Transverse colon (tissue), 4 donors: ENCODE data around the gene GRIN3B. TPM values are rescaled to one million over a fixed set of nuclear protein-coding genes. Genes with fewer than 3 reads are reported as not detected.
A peak's percentile ranks its signal among the peaks of the same experiment; 100 is the strongest.

Experiments used
- DNase-seq: peaks from one replicate; pipeline ENCODE4 v3.0.0-alpha.2; 2019
- H3K27ac ChIP-seq, 4 donors: fragments of 200-600 bp; sonication (generic); 2 replicates each; pipeline ENCODE4 v1.5.1; 2016 to 2018; ENCODE audit warnings: inconsistent platforms in 4 of 4
- H3K27me3 ChIP-seq: fragments of 200-600 bp; sonication (generic); 2 replicates; pipeline ENCODE4 v1.5.1; 2017; ENCODE audit warnings: inconsistent platforms
- H3K36me3 ChIP-seq, 4 donors: fragments of 200-600 bp; sonication (generic); 2 replicates each; pipeline ENCODE4 v1.5.1; 2017 to 2019; ENCODE audit warnings: inconsistent platforms in 4 of 4
- H3K4me1 ChIP-seq, 4 donors: fragments of 200-600 bp; sonication (generic); 2 replicates each; pipeline ENCODE4 v1.5.1; 2017 to 2020; ENCODE audit warnings: inconsistent platforms in 4 of 4
- H3K4me3 ChIP-seq, 4 donors: fragments of 200-600 bp; sonication (generic); 1 replicate in 1 of 4; 2 replicates in 3 of 4; pipeline versions ENCODE4 v1.5.1 to v1.6.1; 2017 to 2019; ENCODE audit warnings: inconsistent platforms in 4 of 4
- H3K9me3 ChIP-seq, 2 donors: fragments of 200-600 bp; sonication (generic); 2 replicates each; pipeline ENCODE4 v1.5.1; 2017 to 2019; ENCODE audit warnings: inconsistent platforms in 2 of 2
- CTCF ChIP-seq, 5 experiments: fragments of 200-600 bp in 3 of 5; fragments of 450-650 bp in 2 of 5; sonication (generic) in 3 of 5; IDR thresholded peaks; 1 replicate in 2 of 5; 2 replicates in 3 of 5; pipeline ENCODE4 v1.5.1; 2016 to 2017; ENCODE audit warnings: antibody characterized with exemption in 5 of 5, inconsistent platforms in 3 of 5, mild to moderate bottlenecking in 2 of 5, moderate library complexity in 1 of 5
- EP300 ChIP-seq: sonication (generic); formaldehyde crosslinking; IDR thresholded peaks from one replicate; pipeline ENCODE4 v1.6.1; 2017; ENCODE audit warnings: antibody characterized with exemption, low read depth
- POLR2A ChIP-seq: fragments of 450-650 bp; IDR thresholded peaks from one replicate; pipeline ENCODE4 v1.6.1; 2016; ENCODE audit warnings: antibody characterized with exemption, mild to moderate bottlenecking, moderate library complexity
- POLR2AphosphoS5 ChIP-seq, 3 donors: sonication (generic); formaldehyde crosslinking; IDR thresholded peaks; one replicate each; pipeline ENCODE4 v1.6.1; 2016; ENCODE audit warnings: antibody characterized with exemption in 3 of 3
- WGBS, 2 donors: methylation state at CpG; one replicate each; pipeline ENCODE4 v1.1.5; 2018; ENCODE audit warnings: low coverage in 1 of 2; 5-methylcytosine and 5-hydroxymethylcytosine counted together
- in situ Hi-C, 4 donors: fragments of 200-750 bp; cut with MboI; loops; one replicate each; pipeline versions ENCODE4 v1.15.0 to v1.15.1; 2017; ENCODE audit warnings: low sequenced_read_pairs in 3 of 4, low pct_ligation_motif_present in 1 of 4, low pct_unique_long_range_greater_than_20kb in 1 of 4
- intact Hi-C: fragments of 100-400 bp; cut with DNase I; formaldehyde crosslinking; loops from one replicate; pipeline ENCODE4 v1.15.1; 2023; ENCODE audit warnings: low total_unique reads
- total RNA-seq, 4 donors: library from RNA; depleted of rRNA; stranded (reverse); fragments of >200 nt; gene quantifications; one replicate each; pipeline ENCODE4 v1.1.0, GENCODE V29; 2016

Gene GRIN3B
- total RNA-seq, 4 donors from 2014 or later, result 1.6 TPM; not detected in 3

- peaks cover 40 to 52% (median 46%) of the 10 kb centered on the region in 4 donors for H3K4me1 ChIP-seq
- intact Hi-C loops, result no loop called here
- WGBS, 2 donors, result 52% methylated on average over 12 of the region's 12 CpGs; no CpG with 5 or more reads in 1 of the 2 donors
- in situ Hi-C loops, result no loop called here
- no peaks in the 10 kb centered on the region for H3K9me3 ChIP-seq
- no peak for TF ChIP-seq CTCF (IDR thresholded peaks at IDR 0.05)
- no peak for TF ChIP-seq POLR2A
- TF ChIP-seq EP300, result peak; percentile 8
- TF ChIP-seq POLR2AphosphoS5 (IDR thresholded peaks at IDR 0.05), result peak in 1 of 3 donors; percentile 31
- no peak overlapping the region for H3K4me3 ChIP-seq
- peaks cover 0 to 15% (median 7%) of the 10 kb centered on the region in 4 donors for H3K36me3 ChIP-seq
- peak; percentile 60 for DNase-seq
- H3K27me3 ChIP-seq, result no peaks in the 10 kb centered on the region
- peak overlapping the region; percentile 37 to 70 (median 60) for H3K27ac ChIP-seq
Observed at GRCh38 chr19:1016647-1017114, 16.5 kb downstream of the GRIN3B start.

GRCh38 chr19:1017115-1017905 lies 17.1 kb downstream of the GRIN3B start:
- H3K9me3 ChIP-seq, result no peaks in the 10 kb centered on the region
- TF ChIP-seq POLR2AphosphoS5 (IDR thresholded peaks at IDR 0.05) (no peak), POLR2A (no peak), CTCF (IDR thresholded peaks at IDR 0.05) (no peak), EP300 (no peak)
- peaks cover 47 to 55% (median 52%) of the 10 kb centered on the region in 4 donors for H3K4me1 ChIP-seq
- no peaks in the 10 kb centered on the region for H3K27me3 ChIP-seq
- peak overlapping the region in 1 of 4 donors; percentile 0 for H3K4me3 ChIP-seq
- WGBS, 2 donors, result 53% methylated on average over 24 of the region's 24 CpGs; no CpG with 5 or more reads in 1 of the 2 donors
- in situ Hi-C loops (no loop called here), intact Hi-C loops (no loop called here)
- H3K27ac ChIP-seq, result peak overlapping the region; percentile 37 to 70 (median 60)
- peak; percentile 71 for DNase-seq
- H3K36me3 ChIP-seq, result peaks cover 0 to 9% (median 2%) of the 10 kb centered on the region in 4 donors

- H3K9me3 ChIP-seq, result no peaks in the 10 kb centered on the region
- H3K4me1 ChIP-seq, result peaks cover 47 to 57% (median 53%) of the 10 kb centered on the region in 4 donors
- peak overlapping the region in 1 of 4 donors; percentile 0 for H3K4me3 ChIP-seq
- no peak for TF ChIP-seq POLR2AphosphoS5 (IDR thresholded peaks at IDR 0.05)
- no peak for TF ChIP-seq EP300
- no peak for TF ChIP-seq CTCF (IDR thresholded peaks at IDR 0.05)
- TF ChIP-seq POLR2A, result no peak
- peaks cover 0 to 4% (median 0%) of the 10 kb centered on the region in 4 donors for H3K36me3 ChIP-seq
- in situ Hi-C loops, result no loop called here
- 84% methylated on average over 9 of the region's 9 CpGs; no CpG with 5 or more reads in 1 of the 2 donors for WGBS, 2 donors
- H3K27ac ChIP-seq, result peak overlapping the region; percentile 37 to 70 (median 60)
- H3K27me3 ChIP-seq, result no peaks in the 10 kb centered on the region
- intact Hi-C loops, result no loop called here
- DNase-seq, result no peak
Observed at GRCh38 chr19:1017906-1018305, 17.7 kb downstream of the GRIN3B start.

GRCh38 chr19:1018393-1018792 lies 18.2 kb downstream of the GRIN3B start:
- peak overlapping the region in 2 of 4 donors; percentile 37 to 51 for H3K27ac ChIP-seq
- TF ChIP-seq EP300 (no peak), CTCF (IDR thresholded peaks at IDR 0.05) (no peak), POLR2AphosphoS5 (IDR thresholded peaks at IDR 0.05) (no peak), POLR2A (no peak)
- 76 to 79% methylated on average over 4 to 5 of the region's 5 CpGs for WGBS, 2 donors
- peaks cover 47 to 57% (median 53%) of the 10 kb centered on the region in 4 donors for H3K4me1 ChIP-seq
- no peaks in the 10 kb centered on the region for H3K9me3 ChIP-seq
- peaks cover 0 to 3% (median 0%) of the 10 kb centered on the region in 4 donors for H3K36me3 ChIP-seq
- no peaks in the 10 kb centered on the region for H3K27me3 ChIP-seq
- in situ Hi-C loops, result no loop called here
- intact Hi-C loops, result no loop called here
- DNase-seq, result no peak
- no peak overlapping the region for H3K4me3 ChIP-seq
